ENCODE results near the gene CELSR2.

DNA sequence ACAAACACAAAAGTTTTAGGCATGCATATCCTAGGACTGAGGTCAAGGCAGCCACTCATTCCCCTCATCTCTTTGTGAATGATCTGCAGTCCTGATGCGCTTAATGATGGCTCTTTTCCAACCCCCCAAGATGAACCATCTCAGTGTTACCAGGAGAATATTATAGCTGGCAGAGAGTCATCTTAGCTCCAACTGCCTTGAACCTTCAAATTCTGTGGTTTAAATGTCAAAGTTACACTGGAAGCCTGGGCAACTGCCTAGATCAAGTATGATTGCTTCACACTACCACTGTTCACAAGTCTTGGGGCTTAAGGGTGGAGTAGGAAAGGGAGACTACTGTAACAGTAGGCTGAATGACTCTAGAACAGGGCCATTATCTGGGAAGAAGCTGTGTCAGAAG lies 65.5 kb downstream of the CELSR2 start:
- TF ChIP-seq CTCF (IDR thresholded peaks at IDR 0.05; ENCODE audit: control extremely low read depth in 1 of 3, insufficient read depth in 1 of 3, low read depth in 1 of 3, low read length in 3 of 3) = no peak
- TF ChIP-seq RAD21 (IDR thresholded peaks at IDR 0.05 in 1 of 2, conservative IDR thresholded peaks at IDR 0.05 in 1 of 2; ENCODE audit: low read depth in 2 of 2, low read length in 2 of 2) = no peak
- TF ChIP-seq CBX5 (IDR thresholded peaks at IDR 0.05; ENCODE audit: low read depth, low read length) = no peak
- TF ChIP-seq BACH1 (IDR thresholded peaks at IDR 0.05; ENCODE audit: low read length) = no peak
- TF ChIP-seq GABPA (IDR thresholded peaks at IDR 0.05; ENCODE audit: borderline replicate concordance, insufficient read depth, low read length) = no peak
- no peak for TF ChIP-seq EZH2 (IDR thresholded peaks at IDR 0.05; ENCODE audit: low read depth, low read length, severe bottlenecking)
- no peak for TF ChIP-seq POLR2AphosphoS5 (IDR thresholded peaks at IDR 0.05; ENCODE audit: low read depth, low read length)
- TF ChIP-seq SIN3A (conservative IDR thresholded peaks at IDR 0.05 in 1 of 2, IDR thresholded peaks at IDR 0.05 in 1 of 2; ENCODE audit: low read depth in 1 of 2, low read length in 2 of 2) = no peak
- TF ChIP-seq SRF (IDR thresholded peaks at IDR 0.05; ENCODE audit: low read depth, low read length) = no peak
- no peak for TF ChIP-seq EP300 (IDR thresholded peaks at IDR 0.05; ENCODE audit: borderline replicate concordance in 1 of 2, low read depth in 2 of 2, low read length in 2 of 2)

Measured in H1 (cell line).